B cell (primary cell): ENCODE results near the gene PPM1G. TPM values are rescaled to one million over a fixed set of nuclear protein-coding genes. Genes with fewer than 3 reads are reported as not detected.

ENCODE experiments used
- ATAC-seq: fragments of 200-7000 bp; cut with Tn5 transposase; one replicate; pipeline ENCODE4 v1.10.0; 2021; ENCODE audit warnings: low read depth, mild to moderate bottlenecking, moderate number of reproducible peaks, moderate library complexity
- CTCF ChIA-PET: fragments of 350-600 bp; sonication (Branson Sonifier 250); formaldehyde crosslinking; loops from one replicate; lab custom pipeline; 2021; ENCODE audit warnings: antibody characterized with exemption, inconsistent platforms; lab: Charles Lee
- POLR2A ChIA-PET: fragments of 350-600 bp; sonication (Branson Sonifier 250); formaldehyde crosslinking; loops from one replicate; lab custom pipeline; 2021; ENCODE audit warnings: antibody characterized with exemption; lab: Charles Lee
- DNase-seq: peaks from one replicate; pipeline ENCODE4 v3.0.0; 2013
- H2AFZ ChIP-seq: 2 replicates; pipeline ENCODE4 v1.6.1; 2012; ENCODE audit warnings: mild to moderate bottlenecking, low read depth, low read length; ENCODE audit not compliant: insufficient read depth, poor library complexity, severe bottlenecking
- H3K27ac ChIP-seq, 2 donors: 1 replicate in 1 of 2; 2 replicates in 1 of 2; pipeline ENCODE4 v1.5.1; 2012 to 2013; ENCODE audit warnings: low read length in 2 of 2, mild to moderate bottlenecking in 2 of 2, moderate library complexity in 1 of 2
- H3K27me3 ChIP-seq, 4 experiments: fragments of 200-600 bp in 1 of 4; sonication (generic) in 1 of 4; replicated peaks in 1 of 4; 1 replicate in 2 of 4; 2 replicates in 2 of 4; pipeline versions ENCODE4 v1.6.1 to v1.7.0; 2013 to 2016; ENCODE audit warnings: low read length in 3 of 4, mild to moderate bottlenecking in 2 of 4, mixed read lengths in 1 of 4, moderate library complexity in 1 of 4; ENCODE audit not compliant: insufficient read depth in 4 of 4, control insufficient read depth in 3 of 4; ENCODE audit errors: control extremely low read depth in 1 of 4
- H3K36me3 ChIP-seq, 2 experiments: replicated peaks in 1 of 2; 1 replicate in 1 of 2; 2 replicates in 1 of 2; pipeline versions ENCODE4 v1.6.1 to v1.7.1; 2013; ENCODE audit warnings: low read length in 1 of 2; ENCODE audit not compliant: insufficient read depth in 2 of 2, control insufficient read depth in 1 of 2; ENCODE audit errors: control extremely low read depth in 1 of 2, extremely low read depth in 1 of 2
- H3K4me1 ChIP-seq, 2 donors: fragments of 200-600 bp in 1 of 2; sonication (generic) in 1 of 2; 1 replicate in 1 of 2; 2 replicates in 1 of 2; pipeline versions ENCODE4 v1.5.1 to v1.6.1; 2013 to 2017; ENCODE audit warnings: low read length in 2 of 2; ENCODE audit not compliant: control insufficient read depth in 2 of 2, insufficient read depth in 2 of 2
- H3K4me2 ChIP-seq: replicated peaks from 2 replicates; pipeline ENCODE3; 2012; ENCODE audit warnings: mild to moderate bottlenecking, low read depth, low read length; ENCODE audit not compliant: poor library complexity, severe bottlenecking
- H3K4me3 ChIP-seq, 5 experiments: fragments of 200-600 bp in 1 of 5; sonication (generic) in 1 of 5; 1 replicate in 3 of 5; 2 replicates in 2 of 5; pipeline versions ENCODE4 v1.5.1 to v1.7.0; 2011 to 2016; ENCODE audit warnings: low read length in 4 of 5, mild to moderate bottlenecking in 4 of 5, low read depth in 2 of 5, control low read depth in 1 of 5, moderate library complexity in 1 of 5; ENCODE audit not compliant: insufficient read depth in 1 of 5; ENCODE audit errors: control extremely low read depth in 1 of 5, extremely low read depth in 1 of 5
- H3K79me2 ChIP-seq: fragments of 200-600 bp; sonication (generic); one replicate; pipeline ENCODE4 v1.6.0; 2016; ENCODE audit warnings: low read length; ENCODE audit not compliant: control insufficient read depth, insufficient read depth
- H3K9ac ChIP-seq: fragments of 200-600 bp; sonication (generic); 2 replicates; pipeline ENCODE4 v1.6.1; 2017; ENCODE audit warnings: mild to moderate bottlenecking, low read length, moderate library complexity
- H3K9me3 ChIP-seq, 3 donors: one replicate each; pipeline versions ENCODE4 v1.6.1 to v1.7.1; 2013; ENCODE audit warnings: low read length in 2 of 3; ENCODE audit not compliant: control insufficient read depth in 2 of 3, insufficient read depth in 1 of 3; ENCODE audit errors: control extremely low read depth in 1 of 3
- H4K20me1 ChIP-seq: 2 replicates; pipeline ENCODE4 v1.6.0; 2012; ENCODE audit warnings: mild to moderate bottlenecking, low read length; ENCODE audit not compliant: insufficient read depth, control insufficient read depth, poor library complexity, severe bottlenecking
- H3K27ac Mint-ChIP-seq: one replicate; pipeline ENCODE4 v1.8.0; 2021; ENCODE audit warnings: mixed read lengths
- H3K27me3 Mint-ChIP-seq: one replicate; pipeline ENCODE4 v1.8.0; 2021; ENCODE audit warnings: mixed read lengths
- H3K4me1 Mint-ChIP-seq: one replicate; pipeline ENCODE4 v1.8.0; 2021; ENCODE audit warnings: mixed read lengths
- H3K4me3 Mint-ChIP-seq: one replicate; pipeline ENCODE4 v1.8.0; 2021; ENCODE audit warnings: mixed read lengths
- H3K9me3 Mint-ChIP-seq: one replicate; pipeline ENCODE4 v1.8.0; 2022; ENCODE audit warnings: mixed read lengths; ENCODE audit not compliant: insufficient read depth
- EZH2 ChIP-seq: IDR thresholded peaks from 2 replicates; pipeline ENCODE4 v1.6.1; 2012; ENCODE audit warnings: borderline replicate concordance, low read depth, mild to moderate bottlenecking, moderate library complexity, low read length; ENCODE audit not compliant: insufficient read depth, poor library complexity, severe bottlenecking
- WGBS: methylation state at CpG from one replicate; pipeline ENCODE4 v1.1.5; 2013; ENCODE audit warnings: missing lambda C conversion rate; ENCODE audit not compliant: insufficient coverage; 5-methylcytosine and 5-hydroxymethylcytosine counted together
- intact Hi-C: fragments of 100-400 bp; cut with micrococcal nuclease; formaldehyde crosslinking; loops from one replicate; pipeline ENCODE4 v1.10.0; 2022
- polyA plus RNA-seq: library from polyadenylated mRNA; depleted of rRNA; stranded (reverse); fragments of >200 nt; gene quantifications from 2 replicates; pipeline ENCODE4 v1.2.3, GENCODE V29; 2012
- total RNA-seq, 2 donors: library from RNA; stranded (reverse); fragments of 120-200 nt in 1 of 2; gene quantifications; 1 replicate in 1 of 2; 2 replicates in 1 of 2; pipeline versions ENCODE4 v1.2.3 to v1.2.4, GENCODE V29; 2013 to 2022
- TF ChIP-seq, protein P1 (sequence below): fragments of 200-600 bp; IDR thresholded peaks from one replicate; pipeline ENCODE4 v1.8.0; 2022; ENCODE audit warnings: antibody characterized with exemption, mild to moderate bottlenecking

PPM1G gene
- total and polyA plus RNA-seq, 2 donors (not counting 1 experiment from before 2014, with no cell fraction given): 23.7 to 48.9 TPM

DNA sequence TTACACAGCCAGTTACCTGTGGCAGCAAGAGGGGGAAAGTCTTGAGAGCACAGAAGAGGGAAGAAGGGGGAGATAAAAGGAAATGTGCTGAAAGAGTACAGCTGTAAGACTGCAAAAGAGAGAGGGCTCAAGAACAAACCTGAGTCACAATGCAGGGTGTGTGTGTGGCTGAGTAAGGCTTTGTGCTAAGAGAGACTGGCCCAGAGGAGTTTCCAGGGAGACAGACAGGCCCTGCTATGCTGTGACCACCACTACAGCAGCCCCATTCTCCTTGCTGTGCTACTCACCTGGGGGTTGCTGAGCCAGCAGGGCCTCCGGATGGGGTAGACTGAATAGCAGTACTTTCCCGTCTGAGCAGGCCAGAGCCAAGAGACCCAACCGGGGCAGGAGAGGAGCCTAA lies 74.1 kb downstream of the PPM1G start:
- H3K27ac ChIP-seq: no peak overlapping the region
- POLR2A ChIA-PET: no interaction called here
- Mint-ChIP-seq H3K9me3 (no peaks in the 10 kb centered on the region), H3K4me3 (no peak overlapping the region), H3K27ac (no peak overlapping the region), H3K27me3 (no peaks in the 10 kb centered on the region), H3K4me1 (no peaks in the 10 kb centered on the region)
- H3K9ac ChIP-seq: no peak overlapping the region
- H2AFZ ChIP-seq: no peak overlapping the region
- TF ChIP-seq, protein P1, sequence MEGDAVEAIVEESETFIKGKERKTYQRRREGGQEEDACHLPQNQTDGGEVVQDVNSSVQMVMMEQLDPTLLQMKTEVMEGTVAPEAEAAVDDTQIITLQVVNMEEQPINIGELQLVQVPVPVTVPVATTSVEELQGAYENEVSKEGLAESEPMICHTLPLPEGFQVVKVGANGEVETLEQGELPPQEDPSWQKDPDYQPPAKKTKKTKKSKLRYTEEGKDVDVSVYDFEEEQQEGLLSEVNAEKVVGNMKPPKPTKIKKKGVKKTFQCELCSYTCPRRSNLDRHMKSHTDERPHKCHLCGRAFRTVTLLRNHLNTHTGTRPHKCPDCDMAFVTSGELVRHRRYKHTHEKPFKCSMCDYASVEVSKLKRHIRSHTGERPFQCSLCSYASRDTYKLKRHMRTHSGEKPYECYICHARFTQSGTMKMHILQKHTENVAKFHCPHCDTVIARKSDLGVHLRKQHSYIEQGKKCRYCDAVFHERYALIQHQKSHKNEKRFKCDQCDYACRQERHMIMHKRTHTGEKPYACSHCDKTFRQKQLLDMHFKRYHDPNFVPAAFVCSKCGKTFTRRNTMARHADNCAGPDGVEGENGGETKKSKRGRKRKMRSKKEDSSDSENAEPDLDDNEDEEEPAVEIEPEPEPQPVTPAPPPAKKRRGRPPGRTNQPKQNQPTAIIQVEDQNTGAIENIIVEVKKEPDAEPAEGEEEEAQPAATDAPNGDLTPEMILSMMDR: no peak
- TF ChIP-seq EZH2: no peak
- H4K20me1 ChIP-seq: no peaks in the 10 kb centered on the region
- no peaks in the 10 kb centered on the region for H3K79me2 ChIP-seq
- no CpG with 5 or more reads among the region's 3 CpGs for WGBS
- intact Hi-C loops: no loop called here
- H3K27me3 ChIP-seq: no peaks in the 10 kb centered on the region
- DNase-seq (no peak), ATAC-seq (no peak)
- no peaks in the 10 kb centered on the region for H3K4me1 ChIP-seq
- peaks cover 20 to 52% of the 10 kb centered on the region in 2 experiments for H3K36me3 ChIP-seq
- no peaks in the 10 kb centered on the region for H3K9me3 ChIP-seq
- H3K4me2 ChIP-seq: no peak overlapping the region
- CTCF ChIA-PET: no interaction called here
- H3K4me3 ChIP-seq: no peak overlapping the region

Other genes starting within 250 kb of the PPM1G start
- 88.8 and 89.9 TPM in 2 replicates for gene ATRAID, start 197.6 kb downstream of the PPM1G start, total RNA-seq
- 106 and 117 TPM in 2 replicates for gene ATRAID, start 197.6 kb downstream of the PPM1G start, polyA plus RNA-seq
- gene SLC5A6, start 197.3 kb downstream of the PPM1G start, total RNA-seq: 46.1 and 50.8 TPM in 2 replicates
- 52.6 and 82.3 TPM in 2 replicates for gene SLC5A6, start 197.3 kb downstream of the PPM1G start, polyA plus RNA-seq
- gene CAD, start 192.2 kb downstream of the PPM1G start, total RNA-seq: 35.6 and 36.0 TPM in 2 replicates
- gene CAD, start 192.2 kb downstream of the PPM1G start, polyA plus RNA-seq: 29.0 and 48.5 TPM in 2 replicates
- gene SLC30A3, start 146.5 kb downstream of the PPM1G start, total RNA-seq: not detected in 2 replicates
- gene SLC30A3, start 146.5 kb downstream of the PPM1G start, polyA plus RNA-seq: 0.07 and 0.09 TPM in 2 replicates
- 0.39 TPM in 1 of 2 replicates, not detected in the other for gene DNAJC5G, start 134.2 kb downstream of the PPM1G start, total RNA-seq
- not detected in 2 replicates for gene DNAJC5G, start 134.2 kb downstream of the PPM1G start, polyA plus RNA-seq
- not detected in 2 replicates for gene TRIM54, start 127.2 kb downstream of the PPM1G start, total RNA-seq
- not detected in 2 replicates for gene TRIM54, start 127.2 kb downstream of the PPM1G start, polyA plus RNA-seq
- 2.7 and 3.6 TPM in 2 replicates for gene UCN, start 101.1 kb downstream of the PPM1G start, total RNA-seq
- 4.3 and 4.5 TPM in 2 replicates for gene UCN, start 101.1 kb downstream of the PPM1G start, polyA plus RNA-seq
- gene MPV17, start 86.5 kb downstream of the PPM1G start, total RNA-seq: 103 and 111 TPM in 2 replicates
- 137 and 148 TPM in 2 replicates for gene MPV17, start 86.5 kb downstream of the PPM1G start, polyA plus RNA-seq
- gene GTF3C2, start 52.8 kb downstream of the PPM1G start, total RNA-seq: 114 and 121 TPM in 2 replicates
- 84.8 and 91.4 TPM in 2 replicates for gene GTF3C2, start 52.8 kb downstream of the PPM1G start, polyA plus RNA-seq
- gene EIF2B4, start 39.3 kb downstream of the PPM1G start, total RNA-seq: 50.5 and 56.7 TPM in 2 replicates
- gene EIF2B4, start 39.3 kb downstream of the PPM1G start, polyA plus RNA-seq: 33.8 and 47.7 TPM in 2 replicates
- gene SNX17, start 39.0 kb downstream of the PPM1G start, total RNA-seq: 158 and 162 TPM in 2 replicates
- gene SNX17, start 39.0 kb downstream of the PPM1G start, polyA plus RNA-seq: 79.6 and 103 TPM in 2 replicates
- gene ZNF513, start 28.9 kb downstream of the PPM1G start, total RNA-seq: 29.0 and 31.7 TPM in 2 replicates
- gene ZNF513, start 28.9 kb downstream of the PPM1G start, polyA plus RNA-seq: 29.5 and 36.8 TPM in 2 replicates
- 109 and 115 TPM in 2 replicates for gene NRBP1, start 19.0 kb upstream of the PPM1G start, total RNA-seq
- gene NRBP1, start 19.0 kb upstream of the PPM1G start, polyA plus RNA-seq: 69.2 and 105 TPM in 2 replicates
- gene KRTCAP3, start 32.8 kb upstream of the PPM1G start, total RNA-seq: 15.0 and 16.5 TPM in 2 replicates
- 8.6 TPM in 2 replicates for gene KRTCAP3, start 32.8 kb upstream of the PPM1G start, polyA plus RNA-seq
- gene IFT172, start 80.2 kb upstream of the PPM1G start, total RNA-seq: 33.3 and 41.0 TPM in 2 replicates
- 20.1 and 21.4 TPM in 2 replicates for gene IFT172, start 80.2 kb upstream of the PPM1G start, polyA plus RNA-seq
- gene FNDC4, start 85.6 kb upstream of the PPM1G start, total RNA-seq: not detected in 2 replicates
- 0.17 and 0.31 TPM in 2 replicates for gene FNDC4, start 85.6 kb upstream of the PPM1G start, polyA plus RNA-seq
- gene GCKR, start 87.2 kb upstream of the PPM1G start, total RNA-seq: not detected in 2 replicates
- not detected in 2 replicates for gene GCKR, start 87.2 kb upstream of the PPM1G start, polyA plus RNA-seq
- gene ZNF512, start 173.5 kb upstream of the PPM1G start, total RNA-seq: 65.2 and 72.3 TPM in 2 replicates
- 26.4 and 33.3 TPM in 2 replicates for gene ZNF512, start 173.5 kb upstream of the PPM1G start, polyA plus RNA-seq
- gene CCDC121, start 219.4 kb upstream of the PPM1G start, total RNA-seq: 1.3 and 2.2 TPM in 2 replicates
- gene CCDC121, start 219.4 kb upstream of the PPM1G start, polyA plus RNA-seq: 0.65 and 0.95 TPM in 2 replicates
- 26.0 and 27.8 TPM in 2 replicates for gene GPN1, start 219.5 kb upstream of the PPM1G start, total RNA-seq
- gene GPN1, start 219.5 kb upstream of the PPM1G start, polyA plus RNA-seq: 17.4 and 17.5 TPM in 2 replicates